H9 (cell line): ENCODE results near the gene RASA2. TPM values are rescaled to one million over a fixed set of nuclear protein-coding genes. Genes with fewer than 3 reads are reported as not detected.

Experiments used
- DNase-seq: peaks from one replicate; pipeline ENCODE4 v3.0.0-alpha.2; 2017
- H2AFZ ChIP-seq: one replicate; pipeline ENCODE4 v1.6.1; 2013; ENCODE audit warnings: mild to moderate bottlenecking, low read length, control low read depth, moderate library complexity
- H2AK5ac ChIP-seq: 2 replicates; pipeline ENCODE4 v1.6.1; 2013; ENCODE audit warnings: low read length, control low read depth, mixed read lengths; ENCODE audit not compliant: insufficient read length
- H2BK120ac ChIP-seq: one replicate; pipeline ENCODE4 v1.6.1; 2013; ENCODE audit warnings: low read depth, mild to moderate bottlenecking, low read length, control low read depth, inconsistent platforms; ENCODE audit not compliant: poor library complexity, severe bottlenecking
- H2BK12ac ChIP-seq: 2 replicates; pipeline ENCODE4 v1.6.1; 2013; ENCODE audit warnings: low read length, control low read depth, mixed read lengths, low read depth; ENCODE audit not compliant: insufficient read length
- H2BK15ac ChIP-seq: 2 replicates; pipeline ENCODE4 v1.6.1; 2013; ENCODE audit warnings: low read depth, low read length, control low read depth
- H2BK20ac ChIP-seq: one replicate; pipeline ENCODE4 v1.6.1; 2013; ENCODE audit warnings: low read depth, mild to moderate bottlenecking, low read length, control low read depth, inconsistent platforms; ENCODE audit not compliant: poor library complexity, severe bottlenecking
- H2BK5ac ChIP-seq: 2 replicates; pipeline ENCODE4 v1.6.1; 2013; ENCODE audit warnings: low read length, control low read depth, mixed read lengths; ENCODE audit not compliant: insufficient read length
- H3K14ac ChIP-seq: 2 replicates; pipeline ENCODE4 v1.6.1; 2013; ENCODE audit warnings: low read length, control low read depth; ENCODE audit not compliant: insufficient read depth
- H3K18ac ChIP-seq: 2 replicates; pipeline ENCODE4 v1.6.1; 2013; ENCODE audit warnings: low read depth, mild to moderate bottlenecking, mixed read lengths, low read length, control low read depth; ENCODE audit not compliant: insufficient read length
- H3K23ac ChIP-seq: 2 replicates; pipeline ENCODE4 v1.6.1; 2013; ENCODE audit warnings: low read length, control low read depth, mixed read lengths, low read depth; ENCODE audit not compliant: insufficient read length
- H3K23me2 ChIP-seq: 2 replicates; pipeline ENCODE4 v1.6.1; 2013; ENCODE audit warnings: low read depth, mild to moderate bottlenecking, mixed read lengths, low read length, control low read depth; ENCODE audit not compliant: insufficient read length, poor library complexity, severe bottlenecking
- H3K27ac ChIP-seq: 2 replicates; pipeline ENCODE4 v1.5.1; 2013; ENCODE audit warnings: low read length, control low read depth, mixed read lengths, low read depth; ENCODE audit not compliant: insufficient read length
- H3K27me3 ChIP-seq: 2 replicates; pipeline ENCODE4 v1.6.1; 2013; ENCODE audit warnings: low read length, control low read depth, inconsistent platforms; ENCODE audit not compliant: insufficient read depth
- H3K4ac ChIP-seq: 2 replicates; pipeline ENCODE4 v1.6.1; 2013; ENCODE audit warnings: low read depth, mild to moderate bottlenecking, control low read depth, inconsistent platforms, low read length, moderate library complexity
- H3K4me1 ChIP-seq: 2 replicates; pipeline ENCODE4 v1.6.1; 2013; ENCODE audit warnings: low read length, control low read depth, inconsistent platforms; ENCODE audit not compliant: insufficient read depth
- H3K4me2 ChIP-seq: 2 replicates; pipeline ENCODE4 v1.6.1; 2013; ENCODE audit warnings: low read length, control low read depth, mixed read lengths; ENCODE audit not compliant: insufficient read length, insufficient read depth
- H3K56ac ChIP-seq: 2 replicates; pipeline ENCODE4 v1.6.1; 2013; ENCODE audit warnings: low read depth, mild to moderate bottlenecking, mixed read lengths, low read length, control low read depth; ENCODE audit not compliant: insufficient read length
- H3K79me1 ChIP-seq: 2 replicates; pipeline ENCODE4 v1.6.1; 2013; ENCODE audit warnings: low read depth, mild to moderate bottlenecking, moderate library complexity, low read length, control low read depth, inconsistent platforms; ENCODE audit not compliant: insufficient read depth, poor library complexity, severe bottlenecking
- H3K79me2 ChIP-seq: 2 replicates; pipeline ENCODE4 v1.6.1; 2013; ENCODE audit warnings: low read length, control low read depth, inconsistent platforms; ENCODE audit not compliant: insufficient read depth
- H3K9ac ChIP-seq: 2 replicates; pipeline ENCODE4 v1.6.1; 2013; ENCODE audit warnings: low read length, control low read depth, mixed read lengths; ENCODE audit not compliant: insufficient read length; ENCODE audit errors: extremely low read depth
- H3K9me3 ChIP-seq: one replicate; pipeline ENCODE4 v1.6.1; 2013; ENCODE audit warnings: low read depth, low read length, inconsistent platforms; ENCODE audit not compliant: control insufficient read depth
- H3T11ph ChIP-seq: one replicate; pipeline ENCODE4 v1.6.1; 2013; ENCODE audit warnings: mild to moderate bottlenecking, low read length, control low read depth, inconsistent platforms
- H4K20me1 ChIP-seq: one replicate; pipeline ENCODE4 v1.6.1; 2013; ENCODE audit not compliant: control insufficient read depth, insufficient read length, insufficient read depth
- H4K5ac ChIP-seq: 2 replicates; pipeline ENCODE4 v1.6.1; 2013; ENCODE audit warnings: low read depth, mild to moderate bottlenecking, mixed read lengths, low read length, control low read depth; ENCODE audit not compliant: insufficient read length
- H4K8ac ChIP-seq: replicated peaks from 2 replicates; pipeline ENCODE4 v1.6.1; 2013; ENCODE audit warnings: low read length, control low read depth, mixed read lengths, low read depth; ENCODE audit not compliant: insufficient read length
- H4K91ac ChIP-seq: 2 replicates; pipeline ENCODE4 v1.6.1; 2013; ENCODE audit warnings: low read depth, mild to moderate bottlenecking, moderate library complexity, mixed read lengths, low read length, control low read depth; ENCODE audit not compliant: insufficient read length
- H3K27ac Mint-ChIP-seq, 3 experiments: 2 replicates in 2 of 3; 3 replicates in 1 of 3; pipeline ENCODE4 v1.8.0; 2020 to 2021; ENCODE audit warnings: mixed read lengths in 3 of 3, mild to moderate bottlenecking in 1 of 3, moderate library complexity in 1 of 3
- H3K27me3 Mint-ChIP-seq: 2 replicates; pipeline ENCODE4 v1.8.0; 2021; ENCODE audit warnings: low read depth, mild to moderate bottlenecking, moderate library complexity, mixed read lengths
- H3K36me3 Mint-ChIP-seq, 3 experiments: 2 replicates in 2 of 3; 3 replicates in 1 of 3; pipeline ENCODE4 v1.8.0; 2020 to 2021; ENCODE audit warnings: low read depth in 3 of 3, mixed read lengths in 3 of 3; ENCODE audit not compliant: insufficient read depth in 1 of 3
- H3K4me1 Mint-ChIP-seq, 2 experiments: 2 replicates each; pipeline ENCODE4 v1.8.0; 2020; ENCODE audit warnings: mixed read lengths in 2 of 2
- H3K4me3 Mint-ChIP-seq, 2 experiments: 2 replicates in 1 of 2; 3 replicates in 1 of 2; pipeline ENCODE4 v1.8.0; 2020 to 2021; ENCODE audit warnings: mild to moderate bottlenecking in 2 of 2, mixed read lengths in 2 of 2, moderate library complexity in 1 of 2
- H3K9me3 Mint-ChIP-seq, 2 experiments: 2 replicates in 1 of 2; 3 replicates in 1 of 2; pipeline ENCODE4 v1.8.0; 2020; ENCODE audit warnings: mild to moderate bottlenecking in 2 of 2, mixed read lengths in 2 of 2, moderate library complexity in 1 of 2
- CTCF ChIP-seq: fragments of 200-600 bp; sonication (generic); conservative IDR thresholded peaks from 3 replicates; pipeline ENCODE4 v1.8.0; 2021; ENCODE audit warnings: antibody characterized with exemption, mild to moderate bottlenecking
- WGBS: extraction: QIAGEN DNeasy Blood & Tissue Kit; methylation state at CpG from one replicate; pipeline ENCODE4 v1.1.7; 2013; ENCODE audit warnings: missing lambda C conversion rate, low lambda C conversion rate, mixed read lengths; ENCODE audit not compliant: insufficient read length; ENCODE audit errors: extremely low coverage; 5-methylcytosine and 5-hydroxymethylcytosine counted together
- total RNA-seq: library from RNA; stranded (reverse); gene quantifications from 2 replicates; pipeline ENCODE4 v1.2.1, GENCODE V29; 2021

The RASA2 gene
- total RNA-seq, 1 experiment from 2014 or later, result 24.4 TPM

GRCh38 chr3:141499284-141499683, 12.5 kb downstream of the RASA2 start:
- Histone ChIP-seq H3K27ac (no peak overlapping the region), H2BK20ac (no peak overlapping the region), H2BK12ac (no peak overlapping the region), H3K4me1 (no peaks in the 10 kb centered on the region), H3T11ph (no peak overlapping the region), H3K9ac (no peak overlapping the region), H3K79me2 (peaks cover 3% of the 10 kb centered on the region; the same call in 1 of the 2 replicates), H3K9me3 (no peaks in the 10 kb centered on the region), H4K20me1 (no peaks in the 10 kb centered on the region), H3K4me2 (no peak overlapping the region), H4K5ac (no peak overlapping the region), H4K91ac (no peak overlapping the region), H3K27me3 (no peaks in the 10 kb centered on the region), H2BK5ac (no peak overlapping the region), H2AK5ac (no peak overlapping the region), H3K23me2 (no peaks in the 10 kb centered on the region), H3K18ac (no peak overlapping the region), H4K8ac (no peak overlapping the region), H3K79me1 (peaks cover under 1% of the 10 kb centered on the region), H2BK120ac (no peak overlapping the region), H3K56ac (no peak overlapping the region), H2AFZ (no peak overlapping the region), H2BK15ac (no peak overlapping the region), H3K4ac (no peak overlapping the region), H3K23ac (no peak overlapping the region), H3K14ac (no peak overlapping the region)
- DNase-seq, result no peak
- Mint-ChIP-seq H3K4me3 (no peak overlapping the region), H3K4me1 (peaks cover 0 to 9% of the 10 kb centered on the region in 2 experiments; a peak in 2 of 4 replicates), H3K36me3 (peaks cover 0 to 6% (median 0%) of the 10 kb centered on the region in 3 experiments; a peak in 1 of 7 replicates), H3K9me3 (no peaks in the 10 kb centered on the region), H3K27me3 (no peaks in the 10 kb centered on the region), H3K27ac (no peak overlapping the region; a peak in 1 of 7 replicates)
- no CpG with 5 or more reads among the region's 4 CpGs for WGBS
- no peak for TF ChIP-seq CTCF
